Stimulated activated CD4-positive, alpha-beta T cell treated with anti-CD3 and anti-CD28 coated beads, Interleukin-15, amount 100 ng/mL, for 1 hour (primary cell): ENCODE results near the gene UST.
"Not testable (repeated sequence)": the region's sequence is repeated elsewhere in the genome, so short reads cannot be mapped to it uniquely, and the experiment has no call there.

Experiments used
- DNase-seq, 2 donors: peaks; one replicate each; pipeline ENCODE4 v3.0.0-alpha.2; 2020; ENCODE audit warnings: low read depth in 1 of 2, low spot score in 1 of 2

Gene UST

GRCh38 chr6:148892247-148892646 is 145.4 kb downstream of the UST start:
- no peak for DNase-seq

GRCh38 chr6:148893073-148893472 is 146.2 kb downstream of the UST start:
- no peak for DNase-seq

- no peak for DNase-seq
Measured at GRCh38 chr6:148893481-148893880, 146.7 kb downstream of the UST start.

GRCh38 chr6:148898376-148899014 is 151.7 kb downstream of the UST start:
- no peak for DNase-seq

- DNase-seq: no peak
Measured at GRCh38 chr6:148904896-148905870, 158.4 kb downstream of the UST start.

- DNase-seq: no peak
Measured at GRCh38 chr6:148905901-148906300, 159.1 kb downstream of the UST start.

- no peak for DNase-seq
Measured at GRCh38 chr6:148906386-148906785, 159.6 kb downstream of the UST start.

GRCh38 chr6:148907573-148907972 is 160.7 kb downstream of the UST start:
- DNase-seq: no peak

- no peak for DNase-seq
Measured at GRCh38 chr6:148912252-148912651, 165.4 kb downstream of the UST start.

GRCh38 chr6:148915810-148916209 is 169.0 kb downstream of the UST start:
- no peak for DNase-seq

- DNase-seq: not testable (repeated sequence)
Measured at GRCh38 chr6:148916485-148916884, 169.7 kb downstream of the UST start.

GRCh38 chr6:148924226-148925012 is 177.6 kb downstream of the UST start:
- DNase-seq: no peak

GRCh38 chr6:148925701-148926100 is 178.9 kb downstream of the UST start:
- no peak for DNase-seq

GRCh38 chr6:148926478-148926877 is 179.6 kb downstream of the UST start:
- DNase-seq: no peak

- DNase-seq: no peak
Measured at GRCh38 chr6:148927586-148927985, 180.8 kb downstream of the UST start.

- no peak for DNase-seq
Measured at GRCh38 chr6:148928811-148929210, 182.0 kb downstream of the UST start.

GRCh38 chr6:148932208-148932607 is 185.4 kb downstream of the UST start:
- DNase-seq: no peak

- no peak for DNase-seq
Measured at GRCh38 chr6:148932731-148933130, 185.9 kb downstream of the UST start.

GRCh38 chr6:148934539-148934938 is 187.7 kb downstream of the UST start:
- DNase-seq: no peak

- no peak for DNase-seq
Measured at GRCh38 chr6:148934961-148935360, 188.1 kb downstream of the UST start.

GRCh38 chr6:148935705-148936435 is 189.0 kb downstream of the UST start:
- DNase-seq: no peak
